H1 (cell line): Measurements from ENCODE around the gene SNX33. TPM values are rescaled to one million over a fixed set of nuclear protein-coding genes. Genes with fewer than 3 reads are reported as not detected.

Experiments
- GTF2F1 ChIP-seq: IDR thresholded peaks from 2 replicates; pipeline ENCODE4 v1.6.1; 2012; ENCODE audit warnings: low read depth, low read length, improper control_type of control experiment, borderline replicate concordance
- POLR2AphosphoS5 ChIP-seq: IDR thresholded peaks from 2 replicates; pipeline ENCODE4 v1.6.1; 2011; ENCODE audit warnings: low read depth, low read length
- RAD21 ChIP-seq, 2 experiments: IDR thresholded peaks in 1 of 2; conservative IDR thresholded peaks in 1 of 2; 2 replicates each; pipeline ENCODE4 v1.6.1; 2011; ENCODE audit warnings: low read depth in 2 of 2, low read length in 2 of 2, improper control_type of control experiment in 1 of 2, inconsistent platforms in 1 of 2, mild to moderate bottlenecking in 1 of 2, moderate library complexity in 1 of 2
- RXRA ChIP-seq: IDR thresholded peaks from 2 replicates; pipeline ENCODE4 v1.6.1; 2011; ENCODE audit warnings: low read depth, mild to moderate bottlenecking, low read length, moderate library complexity; ENCODE audit not compliant: insufficient read depth
- SIX5 ChIP-seq: IDR thresholded peaks from 2 replicates; pipeline ENCODE4 v1.6.1; 2011; ENCODE audit warnings: mild to moderate bottlenecking, low read depth, low read length
- polyA plus RNA-seq, 7 experiments: library from polyadenylated mRNA; depleted of rRNA in 3 of 7; stranded (reverse) in 5 of 7; unstranded in 2 of 7; fragments of >200 nt in 5 of 7; fragments of 200-250 nt in 2 of 7; gene quantifications; 1 replicate in 5 of 7; 2 replicates in 1 of 7; 4 replicates in 1 of 7; pipeline versions ENCODE4 v1.2.1 to v1.2.3, GENCODE V29; 2011 to 2013; ENCODE audit warnings: missing spikeins in 2 of 7, mixed read lengths in 2 of 7
- total RNA-seq: library from RNA; stranded (reverse); fragmentation: NEBNext Ultra II Directional; extraction: Animal tissue kit (Norgen Biotek cat#: 25700); gene quantifications from 2 replicates; pipeline ENCODE4 v1.2.1, GENCODE V29; 2021

SNX33 gene
- total and polyA plus RNA-seq, 2 of the 8 experiments (the other 6 are each of a cell fraction or from before 2014, with no cell fraction given) = 14.3 to 22.9 TPM

DNA sequence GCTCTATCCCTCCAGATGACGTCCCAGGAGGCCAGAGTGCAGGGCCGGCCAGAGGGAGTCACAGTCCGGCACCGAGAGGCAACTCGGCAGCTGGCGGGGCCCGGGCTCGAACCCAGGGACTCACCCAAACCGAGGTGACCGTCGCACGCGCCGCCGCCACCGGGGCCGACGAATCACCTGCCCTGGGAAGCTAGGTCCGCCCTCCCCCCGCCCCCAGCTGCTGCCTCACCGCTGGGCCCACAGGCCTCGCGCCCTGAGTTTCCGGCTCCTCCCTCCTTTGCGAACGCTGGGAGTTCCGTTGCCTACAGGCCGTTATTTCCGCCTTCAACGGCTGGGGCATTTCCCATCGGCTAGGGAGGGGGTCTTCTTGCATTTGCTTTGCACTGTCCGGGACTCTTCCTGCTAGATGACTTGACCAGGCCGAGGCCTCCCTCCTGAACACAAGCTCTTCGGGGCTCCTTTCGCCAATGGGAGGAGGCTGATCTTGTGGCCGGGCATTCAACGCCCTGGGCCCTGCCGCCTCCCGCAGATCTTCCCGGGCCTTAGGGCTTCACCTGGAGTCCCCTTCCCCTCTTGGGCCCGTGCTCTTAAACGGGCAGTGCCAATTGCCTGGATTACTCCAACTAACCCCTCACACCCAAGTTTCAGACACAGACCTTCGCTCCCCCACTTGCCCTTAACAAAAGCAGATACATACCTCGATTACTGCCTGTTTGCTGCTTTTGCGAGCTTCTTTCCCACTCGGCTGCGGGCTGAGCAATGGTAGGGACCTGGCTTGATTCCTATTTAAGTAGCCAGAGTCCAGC lies 22.0 kb upstream of the SNX33 start, which contains the start of gene SNUPN (continued):
- no peak; the same call in 1 of the 2 replicates for TF ChIP-seq GTF2F1
- TF ChIP-seq RAD21 (IDR thresholded peaks at IDR 0.05 in 1 of 2, conservative IDR thresholded peaks at IDR 0.05 in 1 of 2; ENCODE audit: low read depth in 2 of 2, low read length in 2 of 2) = no peak
- no peak for TF ChIP-seq RXRA
- no peak; the same call in 1 of the 2 replicates for TF ChIP-seq POLR2AphosphoS5
- TF ChIP-seq SIX5 = no peak
